ENCODE data around the gene DUSP28.

Gene DUSP28

GRCh38 chr2:240588006-240588655 is 28.0 kb downstream of the DUSP28 start:
- no peak for DNase-seq

- no peak for DNase-seq
These were observed 28.5 kb downstream of the DUSP28 start for GRCh38 chr2:240588669-240589068.

- DNase-seq = no peak
These were observed 29.2 kb downstream of the DUSP28 start for GRCh38 chr2:240589375-240589774.

GRCh38 chr2:240589850-240590525 is 29.8 kb downstream of the DUSP28 start:
- no peak for DNase-seq

- no peak for DNase-seq
These were observed 30.5 kb downstream of the DUSP28 start for GRCh38 chr2:240590681-240591111.

- DNase-seq = no peak
These were observed 31.1 kb downstream of the DUSP28 start for GRCh38 chr2:240591226-240591625.

- DNase-seq = no peak
These were observed 31.6 kb downstream of the DUSP28 start for GRCh38 chr2:240591784-240592183.

GRCh38 chr2:240593026-240593702 is 33.0 kb downstream of the DUSP28 start:
- DNase-seq = no peak

- no peak for DNase-seq
These were observed 33.7 kb downstream of the DUSP28 start for GRCh38 chr2:240593703-240594451.

GRCh38 chr2:240594511-240595380 is 34.6 kb downstream of the DUSP28 start:
- DNase-seq = no peak

- DNase-seq = no peak
These were observed 35.4 kb downstream of the DUSP28 start for GRCh38 chr2:240595381-240596079.

- DNase-seq = no peak
These were observed 35.9 kb downstream of the DUSP28 start for GRCh38 chr2:240596080-240596460.

GRCh38 chr2:240596491-240596931 is 36.4 kb downstream of the DUSP28 start:
- DNase-seq = no peak

- DNase-seq = no peak
These were observed 36.9 kb downstream of the DUSP28 start for GRCh38 chr2:240597054-240597418.

- DNase-seq = no peak
These were observed 37.4 kb downstream of the DUSP28 start for GRCh38 chr2:240597419-240598181.

GRCh38 chr2:240598311-240598911 is 38.3 kb downstream of the DUSP28 start:
- DNase-seq = no peak

GRCh38 chr2:240599141-240599583 is 39.0 kb downstream of the DUSP28 start:
- no peak for DNase-seq

GRCh38 chr2:240600451-240600961 is 40.3 kb downstream of the DUSP28 start:
- no peak for DNase-seq

GRCh38 chr2:240601061-240601830 is 41.1 kb downstream of the DUSP28 start:
- no peak for DNase-seq

- no peak for DNase-seq
These were observed 41.6 kb downstream of the DUSP28 start for GRCh38 chr2:240601831-240602160.

Data from NCI-H2227 treated with DMSO at 0.1 percent for 48 hours (cell line).